ENCODE data around the gene MEFV.

Gene MEFV

GRCh38 chr16:3249020-3249419 lies 7.4 kb downstream of the MEFV start:
- no peak overlapping the region for H3K4me3 ChIP-seq (ENCODE audit: low read depth, low read length)
- TF ChIP-seq CTCF (IDR thresholded peaks at IDR 0.05; ENCODE audit: low read depth, low read length), result no peak

- TF ChIP-seq CTCF (IDR thresholded peaks at IDR 0.05; ENCODE audit: low read depth, low read length), result no peak
- H3K4me3 ChIP-seq (ENCODE audit: low read depth, low read length), result no peak overlapping the region
Measured at GRCh38 chr16:3248596-3248995, 7.8 kb downstream of the MEFV start.

GRCh38 chr16:3246876-3247275 lies 9.6 kb downstream of the MEFV start:
- no peak overlapping the region for H3K4me3 ChIP-seq (ENCODE audit: low read depth, low read length)
- TF ChIP-seq CTCF (IDR thresholded peaks at IDR 0.05; ENCODE audit: low read depth, low read length), result no peak

- no peak for TF ChIP-seq CTCF (IDR thresholded peaks at IDR 0.05; ENCODE audit: low read depth, low read length)
- no peak overlapping the region for H3K4me3 ChIP-seq (ENCODE audit: low read depth, low read length)
Measured at GRCh38 chr16:3246002-3246401, 10.4 kb downstream of the MEFV start.

GRCh38 chr16:3243882-3244281 lies 12.6 kb downstream of the MEFV start:
- no peak for TF ChIP-seq CTCF (IDR thresholded peaks at IDR 0.05; ENCODE audit: low read depth, low read length)
- H3K4me3 ChIP-seq (ENCODE audit: low read depth, low read length), result no peak overlapping the region

- no peak overlapping the region for H3K4me3 ChIP-seq (ENCODE audit: low read depth, low read length)
- TF ChIP-seq CTCF (IDR thresholded peaks at IDR 0.05; ENCODE audit: low read depth, low read length), result no peak
Measured at GRCh38 chr16:3242709-3243108, 13.7 kb downstream of the MEFV start.

GRCh38 chr16:3241761-3242160 lies 14.7 kb downstream of the MEFV start:
- no peak for TF ChIP-seq CTCF (IDR thresholded peaks at IDR 0.05; ENCODE audit: low read depth, low read length)
- H3K4me3 ChIP-seq (ENCODE audit: low read depth, low read length), result no peak overlapping the region

Measured in WI38 (cell line).